CD14-positive monocyte (primary cell): ENCODE measurements around the gene AGTPBP1. TPM values are rescaled to one million over a fixed set of nuclear protein-coding genes. Genes with fewer than 3 reads are reported as not detected.
"Not testable (repeated sequence)": the region's sequence is repeated elsewhere in the genome, so short reads cannot be mapped to it uniquely, and the experiment has no call there.

Experiments
- DNase-seq, 3 donors: peaks; one replicate each; pipeline ENCODE4 v3.0.0-alpha.2; 2011 to 2022
- H2AFZ ChIP-seq: 2 replicates; pipeline ENCODE4 v1.6.0; 2012; ENCODE audit warnings: mild to moderate bottlenecking, low read depth, low read length, inconsistent platforms; ENCODE audit not compliant: insufficient read depth, poor library complexity, severe bottlenecking
- H3K27ac ChIP-seq, 2 donors: 1 replicate in 1 of 2; 2 replicates in 1 of 2; pipeline ENCODE4 v1.5.1; 2012 to 2013; ENCODE audit warnings: low read length in 2 of 2, control low read depth in 1 of 2, inconsistent platforms in 1 of 2, low read depth in 1 of 2, mild to moderate bottlenecking in 1 of 2
- H3K27me3 ChIP-seq, 2 donors: one replicate each; pipeline versions ENCODE4 v1.6.0 to v1.6.1; 2011 to 2013; ENCODE audit warnings: low read length in 2 of 2; ENCODE audit not compliant: control insufficient read depth in 2 of 2, insufficient read depth in 2 of 2
- H3K36me3 ChIP-seq, 2 donors: replicated peaks in 1 of 2; 1 replicate in 1 of 2; 2 replicates in 1 of 2; pipeline versions ENCODE4 v1.5.1 to v1.6.1; 2012 to 2013; ENCODE audit warnings: low read length in 2 of 2, control low read depth in 1 of 2, inconsistent platforms in 1 of 2, mild to moderate bottlenecking in 1 of 2; ENCODE audit not compliant: insufficient read depth in 2 of 2, control insufficient read depth in 1 of 2
- H3K4me1 ChIP-seq, 2 donors: 1 replicate in 1 of 2; 2 replicates in 1 of 2; pipeline versions ENCODE4 v1.5.1 to v1.6.1; 2012 to 2013; ENCODE audit warnings: low read length in 2 of 2, control low read depth in 1 of 2, inconsistent platforms in 1 of 2, mild to moderate bottlenecking in 1 of 2, moderate library complexity in 1 of 2; ENCODE audit not compliant: insufficient read depth in 2 of 2, control insufficient read depth in 1 of 2
- H3K4me2 ChIP-seq: replicated peaks from 2 replicates; pipeline ENCODE3; 2012; ENCODE audit warnings: low read length, moderate library complexity, mild to moderate bottlenecking; ENCODE audit not compliant: poor library complexity, severe bottlenecking; ENCODE audit errors: extremely low read depth
- H3K4me3 ChIP-seq, 3 experiments: fragments of 200-600 bp in 1 of 3; sonication (generic) in 1 of 3; replicated peaks in 1 of 3; 1 replicate in 2 of 3; 2 replicates in 1 of 3; pipeline ENCODE4 v1.5.1; 2011 to 2013; ENCODE audit warnings: low read length in 3 of 3, mild to moderate bottlenecking in 3 of 3, control low read depth in 2 of 3, low read depth in 2 of 3, inconsistent platforms in 1 of 3, moderate library complexity in 1 of 3
- H3K79me2 ChIP-seq: 2 replicates; pipeline ENCODE4 v1.6.0; 2012; ENCODE audit warnings: mild to moderate bottlenecking, control low read depth, inconsistent platforms, low read length, moderate library complexity; ENCODE audit not compliant: insufficient read depth
- H3K9ac ChIP-seq: 2 replicates; pipeline ENCODE4 v1.6.0; 2017; ENCODE audit warnings: low read length, mild to moderate bottlenecking; ENCODE audit not compliant: insufficient read depth, poor library complexity, severe bottlenecking
- H3K9me3 ChIP-seq, 2 donors: replicated peaks in 1 of 2; 1 replicate in 1 of 2; 2 replicates in 1 of 2; pipeline versions ENCODE4 v1.5.1 to v1.6.1; 2012 to 2013; ENCODE audit warnings: low read length in 2 of 2, control low read depth in 1 of 2; ENCODE audit not compliant: control insufficient read depth in 1 of 2, insufficient read depth in 1 of 2
- H4K20me1 ChIP-seq: 2 replicates; pipeline ENCODE4 v1.6.0; 2012; ENCODE audit warnings: mild to moderate bottlenecking, low read length, control low read depth, moderate library complexity; ENCODE audit not compliant: insufficient read depth
- H3K27ac Mint-ChIP-seq, 7 donors: one replicate each; pipeline ENCODE4 v1.8.0; 2020; ENCODE audit warnings: mild to moderate bottlenecking in 7 of 7, mixed read lengths in 7 of 7, moderate library complexity in 6 of 7, inconsistent platforms in 2 of 7
- H3K27me3 Mint-ChIP-seq, 3 donors: one replicate each; pipeline ENCODE4 v1.8.0; 2021 to 2022; ENCODE audit warnings: low read depth in 3 of 3, mild to moderate bottlenecking in 3 of 3, mixed read lengths in 3 of 3, moderate library complexity in 3 of 3, inconsistent platforms in 1 of 3
- H3K36me3 Mint-ChIP-seq, 2 donors: one replicate each; pipeline ENCODE4 v1.8.0; 2020; ENCODE audit warnings: mixed read lengths in 2 of 2, inconsistent platforms in 1 of 2, mild to moderate bottlenecking in 1 of 2
- H3K4me1 Mint-ChIP-seq: one replicate; pipeline ENCODE4 v1.8.0; 2020; ENCODE audit warnings: mild to moderate bottlenecking, mixed read lengths
- H3K4me3 Mint-ChIP-seq, 2 donors: one replicate each; pipeline ENCODE4 v1.8.0; 2020; ENCODE audit warnings: mild to moderate bottlenecking in 2 of 2, mixed read lengths in 2 of 2, moderate library complexity in 1 of 2
- H3K9me3 Mint-ChIP-seq, 7 donors: one replicate each; pipeline ENCODE4 v1.8.0; 2020 to 2022; ENCODE audit warnings: mixed read lengths in 7 of 7, mild to moderate bottlenecking in 6 of 7, moderate library complexity in 6 of 7, inconsistent platforms in 2 of 7
- CTCF ChIP-seq: fragments of 200-600 bp; IDR thresholded peaks from one replicate; pipeline ENCODE4 v1.8.0; 2022; ENCODE audit warnings: antibody characterized with exemption, mild to moderate bottlenecking
- WGBS: methylation state at CpG from one replicate; pipeline ENCODE4 v1.1.5; 2013; ENCODE audit warnings: missing lambda C conversion rate; ENCODE audit not compliant: insufficient coverage; 5-methylcytosine and 5-hydroxymethylcytosine counted together
- intact Hi-C, 2 donors: fragments of 100-400 bp; cut with micrococcal nuclease; formaldehyde crosslinking; loops; one replicate each; pipeline versions ENCODE4 v1.15.0 to v1.15.1; 2023
- polyA plus RNA-seq, 3 donors: library from polyadenylated mRNA; depleted of rRNA in 1 of 3; unstranded in 2 of 3; stranded (reverse) in 1 of 3; fragments of 300-500 nt in 2 of 3; fragments of >200 nt in 1 of 3; fragmentation: Illumina TruSeq in 2 of 3; gene quantifications; 1 replicate in 2 of 3; 2 replicates in 1 of 3; pipeline ENCODE4 v1.2.3, GENCODE V29; 2012 to 2021

Gene AGTPBP1
- polyA plus RNA-seq, 3 donors: 55.6 to 90.3 (median 77.0) TPM

GRCh38 chr9:85577353-85577952 is 164.3 kb downstream of the AGTPBP1 start:
- Histone ChIP-seq H3K27ac (no peak overlapping the region), H4K20me1 (peaks cover 35% of the 10 kb centered on the region), H3K9me3 (no peaks in the 10 kb centered on the region), H3K4me1 (no peaks in the 10 kb centered on the region), H3K4me3 (no peak overlapping the region), H2AFZ (no peak overlapping the region), H3K9ac (no peak overlapping the region), H3K4me2 (no peak overlapping the region), H3K79me2 (no peaks in the 10 kb centered on the region), H3K27me3 (no peaks in the 10 kb centered on the region), H3K36me3 (peaks cover 64 to 81% of the 10 kb centered on the region in 2 donors)
- no peak overlapping the region for H3K27ac Mint-ChIP-seq
- intact Hi-C loops: no loop called here
- no CpG with 5 or more reads among the region's 1 CpG for WGBS
- DNase-seq: no peak
- H3K9me3 Mint-ChIP-seq: peaks cover 0 to 2% (median 0%) of the 10 kb centered on the region in 7 donors
- no peaks in the 10 kb centered on the region for H3K4me1 Mint-ChIP-seq
- peaks cover 0 to 1% (median 0%) of the 10 kb centered on the region in 3 donors for H3K27me3 Mint-ChIP-seq
- TF ChIP-seq CTCF: no peak
- peaks cover 36 to 52% of the 10 kb centered on the region in 2 donors for H3K36me3 Mint-ChIP-seq
- no peak overlapping the region for H3K4me3 Mint-ChIP-seq

DNA sequence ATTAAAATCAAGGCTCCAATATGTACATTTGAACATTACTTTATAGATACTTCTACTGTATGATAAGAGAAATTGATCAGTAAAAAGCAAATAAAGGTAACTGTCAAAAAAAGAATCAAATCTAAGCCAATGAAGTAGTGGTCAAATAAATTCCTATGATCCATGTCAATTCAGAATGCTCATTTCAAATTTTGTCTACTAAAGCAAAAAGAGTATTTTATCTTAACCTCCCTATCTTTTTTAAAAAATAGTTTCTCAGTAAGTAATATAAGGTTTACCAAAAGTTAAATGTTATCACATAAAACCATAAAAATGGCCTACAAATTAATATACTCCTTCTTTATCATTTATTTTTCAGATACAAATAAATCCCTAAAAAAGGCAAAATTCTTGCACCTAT is 165.9 kb downstream of the AGTPBP1 start:
- Histone ChIP-seq H2AFZ (no peak overlapping the region), H3K27ac (no peak overlapping the region), H3K9ac (no peak overlapping the region), H3K36me3 (peaks cover 62 to 80% of the 10 kb centered on the region in 2 donors), H3K79me2 (no peaks in the 10 kb centered on the region), H3K4me3 (no peak overlapping the region), H4K20me1 (peaks cover 35% of the 10 kb centered on the region), H3K4me1 (no peaks in the 10 kb centered on the region), H3K4me2 (no peak overlapping the region), H3K9me3 (no peaks in the 10 kb centered on the region), H3K27me3 (no peaks in the 10 kb centered on the region)
- H3K9me3 Mint-ChIP-seq: peaks cover 0 to 2% (median 0%) of the 10 kb centered on the region in 7 donors
- H3K36me3 Mint-ChIP-seq: peaks cover 37 to 62% of the 10 kb centered on the region in 2 donors
- intact Hi-C loops: no loop called here
- no peak for DNase-seq
- H3K27me3 Mint-ChIP-seq: peaks cover 0 to 1% (median 0%) of the 10 kb centered on the region in 3 donors
- no peak for TF ChIP-seq CTCF
- H3K4me3 Mint-ChIP-seq: no peak overlapping the region
- no peaks in the 10 kb centered on the region for H3K4me1 Mint-ChIP-seq
- H3K27ac Mint-ChIP-seq: no peak overlapping the region

DNA sequence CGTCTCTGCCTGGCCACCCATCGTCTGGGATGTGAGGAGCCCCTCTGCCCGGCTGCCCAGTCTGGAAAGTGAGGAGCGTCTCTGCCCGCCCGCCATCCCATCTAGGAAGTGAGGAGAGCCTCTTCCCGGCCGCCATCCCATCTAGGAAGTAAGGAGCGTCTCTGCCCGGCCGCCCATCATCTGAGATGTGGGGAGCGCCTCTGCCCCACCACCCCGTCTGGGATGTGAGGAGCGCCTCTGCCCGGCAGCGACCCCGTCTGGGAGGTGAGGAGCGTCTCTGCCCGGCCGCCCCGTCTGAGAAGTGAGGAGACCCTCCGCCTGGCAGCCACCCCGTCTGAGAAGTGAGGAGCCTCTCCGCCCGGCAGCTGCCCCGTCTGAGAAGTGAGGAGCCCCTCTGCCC is 168.2 kb downstream of the AGTPBP1 start:
- H3K36me3 ChIP-seq: peaks cover 53 to 85% of the 10 kb centered on the region in 2 donors
- peaks cover 51 to 71% of the 10 kb centered on the region in 2 donors for H3K36me3 Mint-ChIP-seq

More for the DNA sequence above, 168.2 kb downstream of the AGTPBP1 start:
- H3K9me3 Mint-ChIP-seq, H3K9ac ChIP-seq, H3K9me3 ChIP-seq, H3K4me2 ChIP-seq, H3K4me3 ChIP-seq, H3K27me3 Mint-ChIP-seq, H3K4me1 Mint-ChIP-seq, H3K27me3 ChIP-seq, H3K27ac ChIP-seq, H3K79me2 ChIP-seq, intact Hi-C loops, H3K4me1 ChIP-seq, DNase-seq, H2AFZ ChIP-seq, H3K4me3 Mint-ChIP-seq: not testable (repeated sequence)
- WGBS: 100% methylated on average over 4 of the region's 26 CpGs
- peaks cover 53% of the 10 kb centered on the region for H4K20me1 ChIP-seq
- peak overlapping the region in 1 of 7 donors; percentile 33 for H3K27ac Mint-ChIP-seq
